IMR-90 (cell line): ENCODE data around the gene LDLRAD3. TPM values are rescaled to one million over a fixed set of nuclear protein-coding genes. Genes with fewer than 3 reads are reported as not detected.
A peak's percentile ranks its signal among the peaks of the same experiment; 100 is the strongest.

ENCODE experiments used
- ATAC-seq: fragments of 200-7000 bp; cut with Tn5 transposase; 2 replicates; pipeline ENCODE4 v1.9.1; 2020; ENCODE audit warnings: low read depth, mild to moderate bottlenecking, moderate library complexity
- BruUV-seq: library from RNA; stranded (reverse); fragments of 400-500 nt; replicated peaks from 2 replicates; lab custom pipeline; 2021; lab: Mats Ljungman, UMichigan
- CTCF ChIA-PET: fragments of 300-600 bp; formaldehyde crosslinking; extraction: SDS; loops from one replicate; lab custom pipeline; 2021; ENCODE audit warnings: antibody characterized with exemption; lab: Yijun Ruan, JAX
- POLR2A ChIA-PET: fragments of 300-600 bp; sonication (Branson Sonifier 250); formaldehyde crosslinking; loops from one replicate; lab custom pipeline; 2022; ENCODE audit warnings: antibody characterized with exemption; ENCODE audit not compliant: unreplicated experiment; lab: Charles Lee
- DNase-seq: peaks from one replicate; pipeline ENCODE4 v3.0.0; 2013
- H2AFZ ChIP-seq: replicated peaks from 2 replicates; pipeline ENCODE3; 2013; ENCODE audit warnings: low read length, mild to moderate bottlenecking; ENCODE audit not compliant: poor library complexity
- H2AK5ac ChIP-seq: 2 replicates; pipeline ENCODE4 v1.6.1; 2013; ENCODE audit warnings: low read depth, low read length, inconsistent platforms
- H2AK9ac ChIP-seq: replicated peaks from 2 replicates; pipeline ENCODE3; 2013; ENCODE audit warnings: mild to moderate bottlenecking, low read depth, low read length, moderate library complexity; ENCODE audit not compliant: poor library complexity
- H2BK120ac ChIP-seq: 2 replicates; pipeline ENCODE4 v1.6.1; 2013; ENCODE audit warnings: low read depth, low read length, inconsistent platforms
- H2BK15ac ChIP-seq: 3 replicates; pipeline ENCODE4 v1.6.1; 2013; ENCODE audit warnings: low read depth, low read length, inconsistent platforms
- H2BK20ac ChIP-seq: 2 replicates; pipeline ENCODE4 v1.6.1; 2013; ENCODE audit warnings: low read depth, mild to moderate bottlenecking, inconsistent platforms, low read length, moderate library complexity
- H2BK5ac ChIP-seq: 2 replicates; pipeline ENCODE4 v1.6.1; 2013; ENCODE audit warnings: mild to moderate bottlenecking, low read depth, low read length, inconsistent platforms; ENCODE audit not compliant: poor library complexity, severe bottlenecking
- H3K14ac ChIP-seq: replicated peaks from 2 replicates; pipeline ENCODE4 v1.6.1; 2013; ENCODE audit warnings: low read depth, low read length, inconsistent platforms
- H3K18ac ChIP-seq: 2 replicates; pipeline ENCODE4 v1.6.1; 2013; ENCODE audit warnings: low read depth, low read length, control low read depth
- H3K23ac ChIP-seq: 2 replicates; pipeline ENCODE4 v1.6.1; 2013; ENCODE audit warnings: low read depth, low read length, inconsistent platforms
- H3K27ac ChIP-seq: 2 replicates; pipeline ENCODE4 v1.5.1; 2013; ENCODE audit warnings: mild to moderate bottlenecking, control low read depth, low read length; ENCODE audit not compliant: insufficient read depth
- H3K27me3 ChIP-seq: 2 replicates; pipeline ENCODE4 v1.6.1; 2013; ENCODE audit warnings: low read length; ENCODE audit not compliant: control insufficient read depth, insufficient read depth
- H3K36me3 ChIP-seq: 2 replicates; pipeline ENCODE4 v1.6.1; 2013; ENCODE audit warnings: low read length, mixed read lengths; ENCODE audit not compliant: control insufficient read depth, insufficient read depth
- H3K4ac ChIP-seq: 2 replicates; pipeline ENCODE4 v1.6.1; 2013; ENCODE audit warnings: low read depth, low read length, inconsistent platforms
- H3K4me1 ChIP-seq: 2 replicates; pipeline ENCODE4 v1.6.1; 2013; ENCODE audit warnings: low read length, mixed read lengths; ENCODE audit not compliant: control insufficient read depth, insufficient read depth
- H3K4me2 ChIP-seq: 2 replicates; pipeline ENCODE4 v1.6.1; 2013; ENCODE audit warnings: low read depth, mild to moderate bottlenecking, control low read depth, low read length, moderate library complexity
- H3K4me3 ChIP-seq: 2 replicates; pipeline ENCODE4 v1.5.1; 2013; ENCODE audit warnings: low read depth, mild to moderate bottlenecking, control low read depth, low read length, moderate library complexity; ENCODE audit not compliant: insufficient read depth
- H3K56ac ChIP-seq: 2 replicates; pipeline ENCODE4 v1.6.1; 2013; ENCODE audit warnings: low read length, inconsistent platforms; ENCODE audit not compliant: insufficient read depth; ENCODE audit errors: extremely low read depth
- H3K79me1 ChIP-seq, 2 experiments: 2 replicates each; pipeline ENCODE4 v1.6.1; 2013; ENCODE audit warnings: low read length in 2 of 2, inconsistent platforms in 1 of 2, low read depth in 1 of 2
- H3K9ac ChIP-seq: 2 replicates; pipeline ENCODE4 v1.6.1; 2013; ENCODE audit warnings: low read depth, low read length, control low read depth
- H3K9me1 ChIP-seq: 2 replicates; pipeline ENCODE4 v1.6.1; 2013; ENCODE audit warnings: low read length, inconsistent platforms; ENCODE audit not compliant: insufficient read depth
- H3K9me3 ChIP-seq: 2 replicates; pipeline ENCODE4 v1.6.1; 2013; ENCODE audit warnings: low read length; ENCODE audit not compliant: control insufficient read depth, insufficient read depth
- H4K20me1 ChIP-seq: 2 replicates; pipeline ENCODE4 v1.6.1; 2013; ENCODE audit warnings: low read length, inconsistent platforms; ENCODE audit not compliant: insufficient read depth
- H4K5ac ChIP-seq: 2 replicates; pipeline ENCODE4 v1.6.1; 2013; ENCODE audit warnings: mild to moderate bottlenecking, low read depth, low read length, control low read depth
- H4K8ac ChIP-seq, 2 experiments: 2 replicates each; pipeline ENCODE4 v1.6.1; 2013; ENCODE audit warnings: low read depth in 2 of 2, low read length in 2 of 2, control low read depth in 1 of 2, inconsistent platforms in 1 of 2
- H4K91ac ChIP-seq: 2 replicates; pipeline ENCODE4 v1.6.1; 2013; ENCODE audit warnings: low read depth, low read length, inconsistent platforms; ENCODE audit not compliant: insufficient read depth
- BHLHE40 ChIP-seq: fragments of 150-350 bp; IDR thresholded peaks from 2 replicates; pipeline ENCODE4 v1.6.1; 2016; ENCODE audit warnings: mild to moderate bottlenecking, low read depth, low read length
- CEBPB ChIP-seq: IDR thresholded peaks from 2 replicates; pipeline ENCODE4 v1.6.1; 2012; ENCODE audit warnings: low read depth, low read length, improper control_type of control experiment
- CHD1 ChIP-seq: IDR thresholded peaks from 2 replicates; pipeline ENCODE4 v1.6.1; 2012; ENCODE audit warnings: low read depth, low read length, improper control_type of control experiment
- CTCF ChIP-seq: conservative IDR thresholded peaks from 2 replicates; pipeline ENCODE4 v1.5.1; 2012; ENCODE audit warnings: mild to moderate bottlenecking, low read depth, low read length, improper control_type of control experiment
- FOS ChIP-seq: fragments of 150-350 bp; IDR thresholded peaks from 2 replicates; pipeline ENCODE4 v1.6.1; 2016; ENCODE audit warnings: low read depth, low read length
- MAFK ChIP-seq: IDR thresholded peaks from 2 replicates; pipeline ENCODE4 v1.6.1; 2012; ENCODE audit warnings: low read depth, low read length, improper control_type of control experiment
- MAZ ChIP-seq: IDR thresholded peaks from 2 replicates; pipeline ENCODE4 v1.6.1; 2012; ENCODE audit warnings: low read depth, mild to moderate bottlenecking, low read length, improper control_type of control experiment, moderate library complexity, borderline replicate concordance
- MXI1 ChIP-seq: IDR thresholded peaks from 2 replicates; pipeline ENCODE4 v1.6.1; 2012; ENCODE audit warnings: low read depth, mild to moderate bottlenecking, low read length, moderate library complexity, borderline replicate concordance
- RAD21 ChIP-seq: IDR thresholded peaks from 2 replicates; pipeline ENCODE4 v1.6.1; 2012; ENCODE audit warnings: low read length, improper control_type of control experiment
- SMC3 ChIP-seq: fragments of 150-350 bp; IDR thresholded peaks from 2 replicates; pipeline ENCODE4 v1.6.1; 2016; ENCODE audit warnings: low read depth, mild to moderate bottlenecking, antibody characterized with exemption, low read length, moderate library complexity
- WGBS, 2 experiments: methylation state at CpG; one replicate each; pipeline versions ENCODE4 v1.1.5 to v1.1.7; 2013; ENCODE audit warnings: missing lambda C conversion rate in 2 of 2; ENCODE audit not compliant: insufficient read length in 1 of 2; ENCODE audit errors: extremely low coverage in 2 of 2; 5-methylcytosine and 5-hydroxymethylcytosine counted together
- dilution Hi-C: fragments of 300-500 bp; cut with HindIII; formaldehyde crosslinking; loops from one replicate; pipeline ENCODE4 v1.14.3; 2018; ENCODE audit warnings: low sequenced_read_pairs; ENCODE audit not compliant: unreplicated experiment
- in situ Hi-C: fragments of 300-500 bp; cut with MboI; formaldehyde crosslinking; loops from 3 replicates; pipeline ENCODE4 v1.14.3; 2019; ENCODE audit warnings: low sequenced_read_pairs, inconsistent platforms, mixed read lengths
- intact Hi-C: fragments of 100-400 bp; cut with micrococcal nuclease; formaldehyde crosslinking; loops from 2 replicates; pipeline ENCODE4 v1.10.0; 2022
- polyA plus RNA-seq, 3 experiments: library from polyadenylated mRNA; depleted of rRNA; stranded (reverse); fragments of >200 nt; gene quantifications; 2 replicates each; pipeline ENCODE4 v1.2.3, GENCODE V29; 2012; ENCODE audit warnings: low replicate concordance in 1 of 3
- total RNA-seq: library from RNA; depleted of rRNA; stranded (reverse); fragments of >200 nt; gene quantifications from 2 replicates; pipeline ENCODE4 v1.2.3, GENCODE V29; 2012
- TF ChIP-seq, protein P1 (sequence below): fragments of 150-350 bp; IDR thresholded peaks from 2 replicates; pipeline ENCODE4 v1.6.1; 2016; ENCODE audit warnings: low read depth, mild to moderate bottlenecking, low read length, moderate library complexity, borderline replicate concordance
- TF ChIP-seq, protein P2 (sequence below): fragments of 150-350 bp; IDR thresholded peaks from 2 replicates; pipeline ENCODE4 v1.6.1; 2017; ENCODE audit warnings: mild to moderate bottlenecking, antibody characterized with exemption, low read length, low read depth

The LDLRAD3 gene
- total and polyA plus RNA-seq, 2 of the 4 experiments (the other 2 are of a cell fraction): 2.7 to 6.4 TPM

DNA sequence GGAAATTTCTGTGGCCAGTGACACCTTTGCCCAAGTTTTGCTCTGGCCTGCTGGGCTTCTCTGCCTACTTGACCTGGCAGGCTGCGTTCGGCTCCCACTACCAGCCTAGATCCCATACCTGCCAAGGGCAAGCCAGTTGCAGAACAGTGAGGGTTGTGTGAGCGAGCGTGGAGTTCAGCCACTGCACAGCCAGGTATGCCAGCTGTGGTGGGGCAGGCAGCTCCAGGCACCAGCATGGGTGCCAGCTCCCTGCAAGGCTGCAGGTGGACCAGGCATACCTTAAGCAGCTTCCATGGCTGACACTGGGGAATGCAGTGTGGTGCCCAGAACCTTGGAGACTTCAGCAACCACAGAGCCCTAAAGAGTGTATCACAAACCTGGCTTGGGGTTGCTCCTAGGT is 133.5 kb downstream of the LDLRAD3 start:
- Histone ChIP-seq H3K27me3 (no peaks in the 10 kb centered on the region), H3K9me1 (peaks cover 12% of the 10 kb centered on the region), H3K4me1 (peaks cover 19% of the 10 kb centered on the region), H3K27ac (no peak overlapping the region), H4K8ac (no peak overlapping the region), H2AFZ (no peak overlapping the region), H2AK9ac (no peak overlapping the region), H3K4me2 (no peak overlapping the region), H3K18ac (no peak overlapping the region), H3K79me1 (peaks cover 7 to 13% of the 10 kb centered on the region in 2 experiments; a peak in 2 of 4 replicates), H2BK120ac (no peak overlapping the region), H4K5ac (no peak overlapping the region), H3K4me3 (no peak overlapping the region), H2BK15ac (no peak overlapping the region), H2BK5ac (no peak overlapping the region), H2AK5ac (peak overlapping the region; percentile 16; the same call in 1 of the 2 replicates), H3K9ac (no peak overlapping the region), H4K20me1 (no peaks in the 10 kb centered on the region), H3K9me3 (no peaks in the 10 kb centered on the region), H3K23ac (no peak overlapping the region), H3K4ac (no peak overlapping the region), H3K36me3 (peaks cover 2% of the 10 kb centered on the region; the same call in 1 of the 2 replicates), H3K14ac (no peak overlapping the region), H3K56ac (no peak overlapping the region), H2BK20ac (no peak overlapping the region), H4K91ac (no peak overlapping the region)
- intact Hi-C loops (no loop called here), dilution Hi-C loops (no loop called here), in situ Hi-C loops (no loop called here)
- no peak for DNase-seq
- ChIA-PET CTCF (no interaction called here), POLR2A (no interaction called here)
- ATAC-seq: no peak
- BruUV-seq: no TSS peak
- TF ChIP-seq MXI1 (no peak), CHD1 (no peak), MAZ (no peak), MAFK (no peak), CEBPB (no peak), RAD21 (no peak), CTCF (no peak), FOS (no peak), SMC3 (no peak), BHLHE40 (no peak)
- TF ChIP-seq, protein P1, sequence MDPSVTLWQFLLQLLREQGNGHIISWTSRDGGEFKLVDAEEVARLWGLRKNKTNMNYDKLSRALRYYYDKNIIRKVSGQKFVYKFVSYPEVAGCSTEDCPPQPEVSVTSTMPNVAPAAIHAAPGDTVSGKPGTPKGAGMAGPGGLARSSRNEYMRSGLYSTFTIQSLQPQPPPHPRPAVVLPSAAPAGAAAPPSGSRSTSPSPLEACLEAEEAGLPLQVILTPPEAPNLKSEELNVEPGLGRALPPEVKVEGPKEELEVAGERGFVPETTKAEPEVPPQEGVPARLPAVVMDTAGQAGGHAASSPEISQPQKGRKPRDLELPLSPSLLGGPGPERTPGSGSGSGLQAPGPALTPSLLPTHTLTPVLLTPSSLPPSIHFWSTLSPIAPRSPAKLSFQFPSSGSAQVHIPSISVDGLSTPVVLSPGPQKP: no peak
- TF ChIP-seq, protein P2, sequence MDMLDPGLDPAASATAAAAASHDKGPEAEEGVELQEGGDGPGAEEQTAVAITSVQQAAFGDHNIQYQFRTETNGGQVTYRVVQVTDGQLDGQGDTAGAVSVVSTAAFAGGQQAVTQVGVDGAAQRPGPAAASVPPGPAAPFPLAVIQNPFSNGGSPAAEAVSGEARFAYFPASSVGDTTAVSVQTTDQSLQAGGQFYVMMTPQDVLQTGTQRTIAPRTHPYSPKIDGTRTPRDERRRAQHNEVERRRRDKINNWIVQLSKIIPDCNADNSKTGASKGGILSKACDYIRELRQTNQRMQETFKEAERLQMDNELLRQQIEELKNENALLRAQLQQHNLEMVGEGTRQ: no peak
- 97% methylated on average over 4 of the region's 4 CpGs; no CpG with 5 or more reads in 1 of the 2 experiments for WGBS, 2 experiments
